ENCODE data around the gene NAPG.
A peak's percentile ranks its signal among the peaks of the same experiment; 100 is the strongest.

NAPG gene

DNA sequence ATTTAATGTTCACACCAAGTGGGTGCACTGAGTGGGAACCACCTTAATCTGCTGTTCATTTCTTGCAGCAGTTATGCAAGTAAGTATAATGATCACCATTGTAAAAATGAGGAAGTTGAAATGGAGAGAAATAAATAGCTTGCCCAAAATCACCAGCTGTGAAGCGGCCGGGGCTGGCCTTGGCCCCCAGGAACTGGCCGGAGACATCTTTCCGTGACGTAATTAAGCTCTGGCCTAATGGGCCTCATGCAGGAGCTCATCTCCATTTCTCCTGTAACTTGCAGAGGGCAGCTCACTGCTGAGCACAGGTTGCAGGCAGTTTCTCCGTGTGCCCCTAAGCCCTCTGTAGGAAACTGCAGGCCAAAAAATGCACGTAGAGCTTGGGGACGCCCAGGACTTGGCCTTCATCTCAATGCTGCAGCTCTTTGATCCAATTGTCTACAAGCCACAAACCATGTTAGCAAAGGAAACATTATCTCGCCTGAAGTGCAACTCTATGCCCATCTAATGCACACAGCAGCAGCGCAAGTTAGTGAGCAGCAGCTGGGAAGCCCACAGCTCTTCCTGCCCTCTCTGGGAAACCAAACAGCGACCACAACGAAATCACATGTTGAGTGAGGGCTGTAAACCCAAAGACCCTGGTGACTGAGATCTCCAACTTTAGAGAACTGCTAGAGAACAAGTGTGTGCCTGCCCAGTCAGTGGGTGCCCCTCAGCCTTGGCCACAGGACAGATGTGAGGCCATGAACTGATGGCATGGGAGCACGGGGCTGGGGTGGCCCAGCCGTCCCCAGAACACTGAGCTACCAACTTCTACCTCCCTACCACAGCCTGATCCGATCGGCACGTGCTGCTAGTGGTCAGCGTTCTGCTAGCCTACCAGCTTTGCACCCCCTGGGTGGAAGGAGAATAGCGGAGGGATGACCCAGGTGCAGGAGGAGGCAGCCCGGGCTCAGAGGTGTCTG lies 42.6 kb upstream of the NAPG start:
- TF ChIP-seq, protein P1, sequence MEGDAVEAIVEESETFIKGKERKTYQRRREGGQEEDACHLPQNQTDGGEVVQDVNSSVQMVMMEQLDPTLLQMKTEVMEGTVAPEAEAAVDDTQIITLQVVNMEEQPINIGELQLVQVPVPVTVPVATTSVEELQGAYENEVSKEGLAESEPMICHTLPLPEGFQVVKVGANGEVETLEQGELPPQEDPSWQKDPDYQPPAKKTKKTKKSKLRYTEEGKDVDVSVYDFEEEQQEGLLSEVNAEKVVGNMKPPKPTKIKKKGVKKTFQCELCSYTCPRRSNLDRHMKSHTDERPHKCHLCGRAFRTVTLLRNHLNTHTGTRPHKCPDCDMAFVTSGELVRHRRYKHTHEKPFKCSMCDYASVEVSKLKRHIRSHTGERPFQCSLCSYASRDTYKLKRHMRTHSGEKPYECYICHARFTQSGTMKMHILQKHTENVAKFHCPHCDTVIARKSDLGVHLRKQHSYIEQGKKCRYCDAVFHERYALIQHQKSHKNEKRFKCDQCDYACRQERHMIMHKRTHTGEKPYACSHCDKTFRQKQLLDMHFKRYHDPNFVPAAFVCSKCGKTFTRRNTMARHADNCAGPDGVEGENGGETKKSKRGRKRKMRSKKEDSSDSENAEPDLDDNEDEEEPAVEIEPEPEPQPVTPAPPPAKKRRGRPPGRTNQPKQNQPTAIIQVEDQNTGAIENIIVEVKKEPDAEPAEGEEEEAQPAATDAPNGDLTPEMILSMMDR (IDR thresholded peaks at IDR 0.05; ENCODE audit: low read depth, low read length), result no peak
- no peak for DNase-seq (ENCODE audit: low read depth in 2 of 2)
- H3K4me3 ChIP-seq (replicated peaks in 1 of 2; ENCODE audit: low read depth in 2 of 2, low read length in 2 of 2), result no peak overlapping the region

- no peak for DNase-seq (ENCODE audit: low read depth in 2 of 2)
- no peak overlapping the region for H3K4me3 ChIP-seq (replicated peaks in 1 of 2; ENCODE audit: low read depth in 2 of 2, low read length in 2 of 2)
- TF ChIP-seq, protein P1 (IDR thresholded peaks at IDR 0.05; ENCODE audit: low read depth, low read length), result no peak
Measured at GRCh38 chr18:10485475-10485874, 40.4 kb upstream of the NAPG start.

DNA sequence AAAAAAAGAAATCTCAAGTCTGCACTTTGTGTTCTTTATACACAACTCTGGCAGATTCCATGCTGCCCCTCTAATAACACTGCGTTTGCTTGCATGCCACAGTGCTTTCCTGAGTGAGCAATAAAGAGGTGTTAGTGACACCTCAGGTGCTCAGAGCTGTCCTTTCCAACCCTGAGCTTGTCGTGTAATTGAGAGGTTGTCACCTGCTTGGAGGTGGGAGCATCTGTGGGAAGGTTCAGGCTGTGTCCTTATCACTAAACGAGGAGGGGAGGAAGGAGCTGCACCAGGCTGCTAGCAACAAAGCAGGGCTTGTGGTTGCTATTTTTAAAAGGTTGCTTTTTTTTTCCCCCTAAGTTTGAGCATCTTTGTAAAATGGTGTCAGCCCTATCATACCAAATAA lies 39.5 kb upstream of the NAPG start:
- H3K4me3 ChIP-seq (replicated peaks in 1 of 2; ENCODE audit: low read depth in 2 of 2, low read length in 2 of 2), result no peak overlapping the region
- TF ChIP-seq, protein P1 (IDR thresholded peaks at IDR 0.05; ENCODE audit: low read depth, low read length), result no peak
- no peak for DNase-seq (ENCODE audit: low read depth in 2 of 2)

- DNase-seq (ENCODE audit: low read depth in 2 of 2), result no peak
- TF ChIP-seq, protein P1 (IDR thresholded peaks at IDR 0.05; ENCODE audit: low read depth, low read length), result no peak
- H3K4me3 ChIP-seq (replicated peaks in 1 of 2; ENCODE audit: low read depth in 2 of 2, low read length in 2 of 2), result no peak overlapping the region
Measured at GRCh38 chr18:10487154-10487553, 38.7 kb upstream of the NAPG start.

GRCh38 chr18:10488017-10488416 lies 37.8 kb upstream of the NAPG start:
- TF ChIP-seq, protein P1 (IDR thresholded peaks at IDR 0.05; ENCODE audit: low read depth, low read length), result no peak

DNA sequence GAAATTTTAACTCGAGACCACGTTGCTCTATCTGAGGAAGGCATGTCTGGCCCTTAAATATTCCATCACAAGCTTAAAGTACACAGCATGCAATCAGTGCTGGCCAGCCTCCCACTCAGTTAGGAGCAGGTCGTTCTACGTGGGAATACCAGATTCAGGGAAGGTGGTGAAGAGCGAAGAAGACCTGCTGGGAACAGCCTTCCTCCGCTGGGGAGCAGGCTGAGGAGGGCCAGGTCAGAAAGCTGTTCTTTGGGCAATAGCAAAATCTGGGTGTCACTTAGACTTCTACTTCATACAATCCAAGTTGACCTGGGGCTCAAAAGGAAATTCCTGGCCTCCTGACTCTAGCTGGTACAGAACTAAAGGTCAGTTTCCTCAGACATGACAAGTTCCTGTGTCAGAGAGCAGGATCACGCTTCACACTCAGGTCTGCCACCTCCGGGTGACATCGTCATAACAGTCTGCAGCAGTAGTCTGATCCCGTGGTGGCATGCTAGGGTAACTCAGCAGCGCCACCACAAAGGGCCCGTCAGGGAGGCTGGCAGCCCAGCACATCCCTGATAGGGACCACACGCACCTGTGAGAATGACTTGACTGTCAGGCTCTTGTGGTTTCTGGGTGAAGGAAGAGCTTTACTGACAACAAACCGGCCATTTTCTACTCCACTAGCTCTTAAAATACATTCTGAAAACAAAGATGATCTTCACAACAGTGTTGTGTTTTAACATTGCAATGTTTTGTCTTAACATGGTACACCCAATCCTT lies 35.2 kb upstream of the NAPG start:
- DNase-seq (ENCODE audit: low read depth in 2 of 2), result no peak

More at GRCh38 chr18:10488017-10488416, 37.8 kb upstream of the NAPG start:
- no peak overlapping the region for H3K4me3 ChIP-seq (replicated peaks in 1 of 2; ENCODE audit: low read depth in 2 of 2, low read length in 2 of 2)
- peak in 1 of 2 donors; percentile 2 for DNase-seq (ENCODE audit: low read depth in 2 of 2)

More for the DNA sequence above, 35.2 kb upstream of the NAPG start:
- no peak overlapping the region for H3K4me3 ChIP-seq (replicated peaks in 1 of 2; ENCODE audit: low read depth in 2 of 2, low read length in 2 of 2)
- TF ChIP-seq, protein P1 (IDR thresholded peaks at IDR 0.05; ENCODE audit: low read depth, low read length), result no peak

All from cardiac fibroblast (primary cell).